ENCODE measurements around the gene PADI3. TPM values are rescaled to one million over a fixed set of nuclear protein-coding genes. Genes with fewer than 3 reads are reported as not detected.
A peak's percentile ranks its signal among the peaks of the same experiment; 100 is the strongest.

The PADI3 gene
- total RNA-seq (2014; rRNA removed; shearing (Covaris generic)): 1.0 and 3.6 TPM in 2 replicates

- no peaks in the 10 kb centered on the region for H3K9me3 ChIP-seq (replicated peaks)
Measured at GRCh38 chr1:17248781-17249180, at the start of gene PADI3. TSS of gene PADI3 (plus strand) at chr1:17249098. CDS start at chr1:17249138, 40 bp downstream.

GRCh38 chr1:17199267-17200044 lies 49.4 kb upstream of the PADI3 start:
- no peaks in the 10 kb centered on the region for H3K9me3 ChIP-seq (replicated peaks)
- no peak overlapping the region for H3K27ac ChIP-seq
- peaks cover 11% of the 10 kb centered on the region for H3K4me1 ChIP-seq (replicated peaks)
- H3K4me3 ChIP-seq: no peak overlapping the region
- H3K36me3 ChIP-seq: no peaks in the 10 kb centered on the region
- no peaks in the 10 kb centered on the region for H3K27me3 ChIP-seq (replicated peaks)
- DNase-seq (ENCODE audit: low read depth in 1 of 2, low spot score in 2 of 2): peak in 1 of 2 experiments; percentile 31

More at GRCh38 chr1:17248781-17249180, at the start of gene PADI3:
- no peak for DNase-seq (ENCODE audit: low read depth in 1 of 2, low spot score in 2 of 2)
- H3K27ac ChIP-seq: no peak within 1 kb of the TSS
- no peaks in the 10 kb centered on the region for H3K27me3 ChIP-seq (replicated peaks)
- H3K4me3 ChIP-seq: no peak within 1 kb of the TSS
- H3K36me3 ChIP-seq: no peaks in the 10 kb centered on the region
- H3K4me1 ChIP-seq (replicated peaks): peaks cover 29% of the 10 kb centered on the region

GRCh38 chr1:17200246-17200645 lies 48.7 kb upstream of the PADI3 start:
- H3K4me1 ChIP-seq (replicated peaks): peaks cover 11% of the 10 kb centered on the region
- H3K4me3 ChIP-seq: no peak overlapping the region
- DNase-seq (ENCODE audit: low read depth in 1 of 2, low spot score in 2 of 2): no peak
- H3K27ac ChIP-seq: no peak overlapping the region
- H3K9me3 ChIP-seq (replicated peaks): no peaks in the 10 kb centered on the region
- no peaks in the 10 kb centered on the region for H3K27me3 ChIP-seq (replicated peaks)
- no peaks in the 10 kb centered on the region for H3K36me3 ChIP-seq

- Histone ChIP-seq H3K27ac (no peak overlapping the region), H3K4me1 (replicated peaks) (peaks cover 11% of the 10 kb centered on the region), H3K27me3 (replicated peaks) (no peaks in the 10 kb centered on the region), H3K9me3 (replicated peaks) (no peaks in the 10 kb centered on the region), H3K4me3 (no peak overlapping the region), H3K36me3 (no peaks in the 10 kb centered on the region)
- no peak for DNase-seq (ENCODE audit: low read depth in 1 of 2, low spot score in 2 of 2)
Measured at GRCh38 chr1:17200756-17201155, 48.1 kb upstream of the PADI3 start.

GRCh38 chr1:17201201-17202021 lies 47.5 kb upstream of the PADI3 start:
- DNase-seq (ENCODE audit: low read depth in 1 of 2, low spot score in 2 of 2): peak in 1 of 2 experiments; percentile 27
- Histone ChIP-seq H3K4me3 (no peak overlapping the region), H3K27me3 (replicated peaks) (no peaks in the 10 kb centered on the region), H3K27ac (no peak overlapping the region), H3K36me3 (no peaks in the 10 kb centered on the region), H3K9me3 (replicated peaks) (no peaks in the 10 kb centered on the region), H3K4me1 (replicated peaks) (peaks cover 11% of the 10 kb centered on the region)

- no peak for DNase-seq (ENCODE audit: low read depth in 1 of 2, low spot score in 2 of 2)
- no peak within 1 kb of the TSS for H3K27ac ChIP-seq
- no peaks in the 10 kb centered on the region for H3K27me3 ChIP-seq (replicated peaks)
- no peaks in the 10 kb centered on the region for H3K9me3 ChIP-seq (replicated peaks)
- H3K4me3 ChIP-seq: no peak within 1 kb of the TSS
- no peaks in the 10 kb centered on the region for H3K36me3 ChIP-seq
- peaks cover 27% of the 10 kb centered on the region for H3K4me1 ChIP-seq (replicated peaks)
Measured at GRCh38 chr1:17204546-17205440, 44.1 kb upstream of the PADI3 start, which contains the start of gene PADI1. TSS of gene PADI1 (plus strand) at chr1:17205128. CDS start at chr1:17205218, 90 bp downstream.

GRCh38 chr1:17205652-17206051 lies 43.2 kb upstream of the PADI3 start:
- no peak overlapping the region for H3K27ac ChIP-seq
- H3K9me3 ChIP-seq (replicated peaks): no peaks in the 10 kb centered on the region
- no peak for DNase-seq (ENCODE audit: low read depth in 1 of 2, low spot score in 2 of 2)
- peaks cover 34% of the 10 kb centered on the region for H3K4me1 ChIP-seq (replicated peaks)
- H3K36me3 ChIP-seq: no peaks in the 10 kb centered on the region
- H3K27me3 ChIP-seq (replicated peaks): no peaks in the 10 kb centered on the region
- no peak overlapping the region for H3K4me3 ChIP-seq

GRCh38 chr1:17206196-17206595 lies 42.7 kb upstream of the PADI3 start:
- H3K9me3 ChIP-seq (replicated peaks): no peaks in the 10 kb centered on the region
- no peaks in the 10 kb centered on the region for H3K36me3 ChIP-seq
- peaks cover 34% of the 10 kb centered on the region for H3K4me1 ChIP-seq (replicated peaks)
- H3K27ac ChIP-seq: no peak overlapping the region
- H3K27me3 ChIP-seq (replicated peaks): no peaks in the 10 kb centered on the region
- H3K4me3 ChIP-seq: no peak overlapping the region
- no peak for DNase-seq (ENCODE audit: low read depth in 1 of 2, low spot score in 2 of 2)

- Histone ChIP-seq H3K27me3 (replicated peaks) (no peaks in the 10 kb centered on the region), H3K4me3 (no peak overlapping the region), H3K4me1 (replicated peaks) (peaks cover 37% of the 10 kb centered on the region), H3K27ac (no peak overlapping the region), H3K36me3 (no peaks in the 10 kb centered on the region), H3K9me3 (replicated peaks) (no peaks in the 10 kb centered on the region)
- DNase-seq (ENCODE audit: low read depth in 1 of 2, low spot score in 2 of 2): no peak
Measured at GRCh38 chr1:17207046-17207445, 41.9 kb upstream of the PADI3 start.

GRCh38 chr1:17207540-17207939 lies 41.4 kb upstream of the PADI3 start:
- H3K4me1 ChIP-seq (replicated peaks): peaks cover 42% of the 10 kb centered on the region
- no peaks in the 10 kb centered on the region for H3K27me3 ChIP-seq (replicated peaks)
- no peak overlapping the region for H3K4me3 ChIP-seq
- no peaks in the 10 kb centered on the region for H3K9me3 ChIP-seq (replicated peaks)
- H3K36me3 ChIP-seq: no peaks in the 10 kb centered on the region
- peak overlapping the region; percentile 35; the same call in 1 of the 2 replicates for H3K27ac ChIP-seq
- DNase-seq (ENCODE audit: low read depth in 1 of 2, low spot score in 2 of 2): no peak

GRCh38 chr1:17207966-17208418 lies 40.9 kb upstream of the PADI3 start:
- Histone ChIP-seq H3K27me3 (replicated peaks) (no peaks in the 10 kb centered on the region), H3K4me3 (no peak overlapping the region), H3K9me3 (replicated peaks) (no peaks in the 10 kb centered on the region), H3K27ac (peak overlapping the region; percentile 35; the same call in 1 of the 2 replicates), H3K4me1 (replicated peaks) (peaks cover 47% of the 10 kb centered on the region), H3K36me3 (no peaks in the 10 kb centered on the region)
- peak; percentile 77 to 81 for DNase-seq (ENCODE audit: low read depth in 1 of 2, low spot score in 2 of 2)

GRCh38 chr1:17208546-17208945 lies 40.4 kb upstream of the PADI3 start:
- DNase-seq (ENCODE audit: low read depth in 1 of 2, low spot score in 2 of 2): no peak
- H3K27me3 ChIP-seq (replicated peaks): no peaks in the 10 kb centered on the region
- no peaks in the 10 kb centered on the region for H3K36me3 ChIP-seq
- no peak overlapping the region for H3K4me3 ChIP-seq
- no peak overlapping the region for H3K27ac ChIP-seq
- H3K4me1 ChIP-seq (replicated peaks): peaks cover 52% of the 10 kb centered on the region
- H3K9me3 ChIP-seq (replicated peaks): no peaks in the 10 kb centered on the region

- Histone ChIP-seq H3K4me3 (no peak overlapping the region), H3K36me3 (no peaks in the 10 kb centered on the region), H3K9me3 (replicated peaks) (no peaks in the 10 kb centered on the region), H3K27me3 (replicated peaks) (no peaks in the 10 kb centered on the region), H3K4me1 (replicated peaks) (peaks cover 58% of the 10 kb centered on the region), H3K27ac (no peak overlapping the region)
- DNase-seq (ENCODE audit: low read depth in 1 of 2, low spot score in 2 of 2): no peak
Measured at GRCh38 chr1:17209430-17209829, 39.5 kb upstream of the PADI3 start.

All from SJSA1 (cell line).